ENCODE measurements around the gene TCN1. TPM values are rescaled to one million over a fixed set of nuclear protein-coding genes. Genes with fewer than 3 reads are reported as not detected.

The TCN1 gene
- total and polyA plus RNA-seq, 9 of the 15 experiments (the other 6 are each of a cell fraction or from before 2014, with no cell fraction given) = 0.63 to 25.9 (median 8.0) TPM

- TF ChIP-seq ZNF740 (CRISPR knock-in tag; IDR thresholded peaks at IDR 0.05) (peak; percentile 83), ZNF740 (tag; IDR thresholded peaks at IDR 0.05) (no peak; a peak in 1 of 4 replicates), TAL1 (IDR thresholded peaks at IDR 0.05) (no peak), ZBTB2 (IDR thresholded peaks at IDR 0.05) (peak; percentile 27; the same call in 1 of the 2 replicates), CBX1 (IDR thresholded peaks at IDR 0.05; ENCODE audit: low read depth) (peak; percentile 85; the same call in 1 of the 2 replicates), SMAD1 (IDR thresholded peaks at IDR 0.05; ENCODE audit: low read depth, low read length, partially characterized antibody) (peak; percentile 46), TCF15 (CRISPR knock-in tag; IDR thresholded peaks at IDR 0.05) (no peak), CREB3 (tag; conservative IDR thresholded peaks at IDR 0.05; ENCODE audit: low read depth) (0 out of 2 replicates have a peak, but pooled peaks have one; percentile 24), ZNF224 (CRISPR knock-in tag; IDR thresholded peaks at IDR 0.05) (no peak), KDM4B (IDR thresholded peaks at IDR 0.05; ENCODE audit: borderline replicate concordance in 2 of 2, low read depth in 1 of 2) (peak in 1 of 2 experiments; percentile 98; a peak in 1 of 4 replicates), JUN (IDR thresholded peaks at IDR 0.05; ENCODE audit: borderline replicate concordance, low read depth, low read length) (peak; percentile 56), JUN (CRISPR knock-in tag; IDR thresholded peaks at IDR 0.05; ENCODE audit: borderline replicate concordance) (no peak), SIN3B (IDR thresholded peaks at IDR 0.05; ENCODE audit: low read depth) (peak; percentile 91), NBN (IDR thresholded peaks at IDR 0.05; ENCODE audit: low read depth) (0 out of 2 replicates have a peak, but pooled peaks have one; percentile 56), XRCC5 (IDR thresholded peaks at IDR 0.05; ENCODE audit: low read depth, low read length) (peak; percentile 99), KLF16 (IDR thresholded peaks at IDR 0.05) (no peak), POLR2G (IDR thresholded peaks at IDR 0.05; ENCODE audit: low read depth, low read length) (peak; percentile 95), ZNF197 (CRISPR knock-in tag; IDR thresholded peaks at IDR 0.05; ENCODE audit: low read depth) (peak; percentile 82; the same call in 1 of the 2 replicates), MXD1 (CRISPR knock-in tag; IDR thresholded peaks at IDR 0.05; ENCODE audit: borderline replicate concordance, poor library complexity, severe bottlenecking) (peak; percentile 57), CTCF (IDR thresholded peaks at IDR 0.05 in 2 of 3, conservative IDR thresholded peaks at IDR 0.05 in 1 of 3; ENCODE audit: insufficient read depth in 2 of 3, low read depth in 1 of 3, low read length in 3 of 3) (peak; percentile 46 to 78 (median 47); a peak in 5 of 6 replicates), CREM (IDR thresholded peaks at IDR 0.05; ENCODE audit: low read depth) (peak; percentile 90)
Observed at GRCh38 chr11:59810189-59810910, 55.9 kb downstream of the TCN1 start, which contains the start of gene MRPL16 (continued).

Data from K562 (cell line).